PFSK-1 (cell line): Measurements from ENCODE around the gene TBC1D22A.

Experiments
- FOXP2 ChIP-seq: optimal IDR thresholded peaks from 2 replicates; pipeline ENCODE3; 2011; ENCODE audit warnings: borderline replicate concordance, control low read depth, inconsistent platforms; ENCODE audit not compliant: insufficient read depth; ENCODE audit errors: extremely low read length, extremely low read depth
- POLR2AphosphoS5 ChIP-seq: IDR thresholded peaks from 2 replicates; pipeline ENCODE4 v1.6.1; 2012; ENCODE audit warnings: low read depth, mild to moderate bottlenecking, control low read depth, low read length, moderate library complexity
- SIN3A ChIP-seq: IDR thresholded peaks from 2 replicates; pipeline ENCODE4 v1.6.1; 2012; ENCODE audit warnings: mild to moderate bottlenecking, low read length, moderate library complexity, borderline replicate concordance; ENCODE audit not compliant: insufficient read depth
- TAF1 ChIP-seq: IDR thresholded peaks from 2 replicates; pipeline ENCODE4 v1.6.1; 2012; ENCODE audit warnings: low read length, control low read depth, borderline replicate concordance; ENCODE audit not compliant: insufficient read depth
- TF ChIP-seq, protein P1 (sequence below), 2 experiments: IDR thresholded peaks; 2 replicates each; pipeline versions ENCODE4 v1.6.1 to v1.8.0; 2011 to 2012; ENCODE audit warnings: low read depth in 2 of 2, low read length in 2 of 2, control low read depth in 1 of 2, inconsistent platforms in 1 of 2, mild to moderate bottlenecking in 1 of 2, moderate library complexity in 1 of 2; ENCODE audit not compliant: insufficient read depth in 1 of 2

The TBC1D22A gene

DNA sequence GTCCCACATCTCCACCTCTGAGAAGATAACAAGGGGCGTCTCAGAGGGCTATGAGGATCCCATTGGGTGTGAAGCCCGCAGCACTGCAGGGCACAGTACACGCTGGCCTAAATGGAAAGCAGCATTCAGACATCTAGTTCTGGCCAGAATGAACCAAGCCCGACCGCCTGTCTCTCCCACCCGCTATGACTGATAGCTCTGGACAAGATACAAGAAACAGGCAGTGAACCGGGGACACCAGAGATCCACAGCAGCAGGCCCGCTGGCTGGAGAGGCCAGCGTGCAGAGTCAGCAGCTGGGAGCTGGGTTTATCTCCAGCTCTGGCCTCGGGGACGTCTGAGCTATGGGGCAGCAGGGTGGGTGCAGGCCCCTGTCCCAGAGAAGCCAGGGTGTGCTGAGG lies 34.0 kb upstream of the TBC1D22A start:
- TF ChIP-seq POLR2AphosphoS5, result no peak
- TF ChIP-seq, protein P1, sequence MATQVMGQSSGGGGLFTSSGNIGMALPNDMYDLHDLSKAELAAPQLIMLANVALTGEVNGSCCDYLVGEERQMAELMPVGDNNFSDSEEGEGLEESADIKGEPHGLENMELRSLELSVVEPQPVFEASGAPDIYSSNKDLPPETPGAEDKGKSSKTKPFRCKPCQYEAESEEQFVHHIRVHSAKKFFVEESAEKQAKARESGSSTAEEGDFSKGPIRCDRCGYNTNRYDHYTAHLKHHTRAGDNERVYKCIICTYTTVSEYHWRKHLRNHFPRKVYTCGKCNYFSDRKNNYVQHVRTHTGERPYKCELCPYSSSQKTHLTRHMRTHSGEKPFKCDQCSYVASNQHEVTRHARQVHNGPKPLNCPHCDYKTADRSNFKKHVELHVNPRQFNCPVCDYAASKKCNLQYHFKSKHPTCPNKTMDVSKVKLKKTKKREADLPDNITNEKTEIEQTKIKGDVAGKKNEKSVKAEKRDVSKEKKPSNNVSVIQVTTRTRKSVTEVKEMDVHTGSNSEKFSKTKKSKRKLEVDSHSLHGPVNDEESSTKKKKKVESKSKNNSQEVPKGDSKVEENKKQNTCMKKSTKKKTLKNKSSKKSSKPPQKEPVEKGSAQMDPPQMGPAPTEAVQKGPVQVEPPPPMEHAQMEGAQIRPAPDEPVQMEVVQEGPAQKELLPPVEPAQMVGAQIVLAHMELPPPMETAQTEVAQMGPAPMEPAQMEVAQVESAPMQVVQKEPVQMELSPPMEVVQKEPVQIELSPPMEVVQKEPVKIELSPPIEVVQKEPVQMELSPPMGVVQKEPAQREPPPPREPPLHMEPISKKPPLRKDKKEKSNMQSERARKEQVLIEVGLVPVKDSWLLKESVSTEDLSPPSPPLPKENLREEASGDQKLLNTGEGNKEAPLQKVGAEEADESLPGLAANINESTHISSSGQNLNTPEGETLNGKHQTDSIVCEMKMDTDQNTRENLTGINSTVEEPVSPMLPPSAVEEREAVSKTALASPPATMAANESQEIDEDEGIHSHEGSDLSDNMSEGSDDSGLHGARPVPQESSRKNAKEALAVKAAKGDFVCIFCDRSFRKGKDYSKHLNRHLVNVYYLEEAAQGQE (IDR thresholded peaks at IDR 0.05; ENCODE audit: insufficient read depth in 1 of 2, low read depth in 2 of 2, low read length in 2 of 2), result no peak
- no peak for TF ChIP-seq TAF1
- TF ChIP-seq SIN3A, result no peak
- no peak for TF ChIP-seq FOXP2

DNA sequence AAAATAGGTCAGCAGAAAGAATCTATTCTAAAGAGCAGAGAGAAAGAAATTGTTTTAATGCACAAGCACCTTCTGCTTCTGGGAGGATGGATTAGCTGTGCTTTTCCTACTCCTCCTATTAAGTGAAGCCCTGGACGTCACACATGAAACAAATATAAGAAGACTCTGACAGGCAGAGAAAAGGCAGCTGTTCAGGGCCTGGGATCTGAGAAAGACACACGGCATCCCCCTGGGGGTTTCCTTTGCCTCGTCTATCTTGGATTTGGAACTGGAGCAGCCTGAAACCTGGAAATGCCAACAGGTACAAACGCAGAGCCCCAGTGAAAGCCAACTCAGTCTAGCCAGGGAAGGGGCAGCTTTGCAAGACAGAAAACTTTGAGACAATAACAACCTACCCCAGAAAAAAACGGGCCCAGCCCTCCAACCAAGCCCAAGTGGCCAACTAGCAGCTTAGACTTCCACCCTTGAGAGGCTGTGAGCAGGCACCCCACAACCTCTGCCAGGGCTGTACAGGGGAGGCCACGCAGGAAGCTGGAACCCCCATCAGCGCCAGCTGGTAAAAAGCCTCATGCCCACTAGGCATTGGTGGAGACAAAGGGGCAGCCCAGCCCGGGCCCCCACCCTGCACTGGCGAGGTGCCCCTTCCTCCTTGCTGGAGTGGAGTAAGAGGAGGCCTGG lies 31.7 kb upstream of the TBC1D22A start:
- TF ChIP-seq, protein P1 (IDR thresholded peaks at IDR 0.05; ENCODE audit: insufficient read depth in 1 of 2, low read depth in 2 of 2, low read length in 2 of 2), result no peak
- no peak for TF ChIP-seq TAF1

DNA sequence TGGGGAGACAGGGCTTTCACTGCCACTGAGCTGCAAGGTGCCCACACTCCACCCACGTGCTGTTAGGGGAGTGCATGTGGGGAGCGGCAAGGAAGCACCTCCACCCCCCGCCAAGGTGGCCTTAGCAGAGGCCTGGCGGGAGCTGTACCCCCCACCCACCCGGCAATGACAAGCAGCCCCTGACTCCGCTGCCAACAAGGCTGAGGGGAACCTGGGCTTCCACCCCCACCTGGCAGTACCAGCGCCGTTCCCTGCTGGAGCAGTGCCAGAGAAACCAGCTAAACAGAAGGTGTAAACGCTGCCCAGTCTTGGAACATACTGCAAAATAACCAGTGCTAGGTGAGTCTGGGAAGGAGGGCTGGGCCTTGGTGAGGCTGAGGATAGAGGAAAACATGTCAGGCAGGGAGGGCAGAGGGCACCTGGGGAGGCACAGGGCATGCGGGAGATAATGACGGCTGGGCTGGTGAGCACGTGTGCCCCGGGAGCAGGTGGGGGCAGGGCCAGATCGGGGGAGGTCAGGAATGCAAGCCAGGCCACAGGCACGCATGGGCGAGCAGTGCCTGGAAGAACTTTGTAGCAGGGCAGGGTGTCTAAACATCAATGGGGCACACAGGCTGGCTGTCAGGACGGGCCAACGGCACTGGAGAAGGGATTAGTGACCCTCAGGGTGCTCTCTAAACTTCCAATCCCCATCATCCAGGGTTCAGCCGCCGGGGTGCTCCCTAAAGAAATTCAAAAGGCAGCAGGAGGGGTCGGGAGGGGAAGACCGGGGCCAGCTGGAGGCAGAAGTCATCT lies 31.0 kb upstream of the TBC1D22A start:
- TF ChIP-seq FOXP2 (no peak), SIN3A (no peak), POLR2AphosphoS5 (no peak), TAF1 (no peak)
- TF ChIP-seq, protein P1 (IDR thresholded peaks at IDR 0.05; ENCODE audit: insufficient read depth in 1 of 2, low read depth in 2 of 2, low read length in 2 of 2), result no peak

DNA sequence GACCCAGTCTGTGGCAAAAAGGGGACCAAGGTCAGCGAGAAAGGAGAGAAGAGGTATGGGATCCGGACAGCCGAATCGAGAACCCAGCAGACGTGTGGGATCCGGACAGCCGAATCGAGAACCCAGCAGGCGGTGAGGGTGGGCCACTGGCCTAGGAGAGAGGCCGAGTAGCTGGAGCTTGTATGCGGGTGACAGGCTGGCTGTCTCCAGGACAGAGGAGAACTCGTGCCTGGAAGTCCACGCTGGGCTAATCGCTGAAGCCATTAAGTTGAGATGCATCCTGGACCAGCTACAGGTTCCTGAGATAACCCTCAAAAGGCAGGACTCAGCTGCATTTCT lies 30.4 kb upstream of the TBC1D22A start:
- TF ChIP-seq, protein P1 (IDR thresholded peaks at IDR 0.05; ENCODE audit: insufficient read depth in 1 of 2, low read depth in 2 of 2, low read length in 2 of 2), result no peak
- TF ChIP-seq TAF1, result no peak
- no peak for TF ChIP-seq SIN3A
- no peak for TF ChIP-seq POLR2AphosphoS5
- no peak for TF ChIP-seq FOXP2

DNA sequence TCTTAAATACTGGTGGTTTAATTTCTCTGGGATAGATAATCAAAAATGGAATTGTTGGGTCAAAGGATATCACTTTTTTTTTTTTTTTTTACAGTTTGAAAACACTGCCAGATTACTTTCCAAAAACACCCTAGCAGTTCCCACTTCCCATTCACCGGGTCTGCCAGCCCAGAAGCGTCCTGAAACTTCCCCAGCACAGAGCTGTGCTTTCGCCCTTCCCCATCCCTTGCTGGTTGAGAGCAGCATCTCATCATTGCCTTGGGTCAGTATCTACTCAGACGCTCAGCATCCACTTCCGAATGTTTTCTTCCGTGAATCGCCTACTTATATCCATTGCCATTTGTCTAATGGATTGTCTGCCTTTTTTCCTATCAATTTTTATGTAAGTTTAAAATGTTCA lies 29.9 kb upstream of the TBC1D22A start:
- TF ChIP-seq, protein P1 (IDR thresholded peaks at IDR 0.05; ENCODE audit: insufficient read depth in 1 of 2, low read depth in 2 of 2, low read length in 2 of 2), result no peak
- TF ChIP-seq POLR2AphosphoS5 (no peak), FOXP2 (no peak), SIN3A (no peak), TAF1 (no peak)
